Omental fat pad (tissue), 4 donors: ENCODE measurements around the gene CALN1. TPM values are rescaled to one million over a fixed set of nuclear protein-coding genes. Genes with fewer than 3 reads are reported as not detected.

Experiments
- ATAC-seq: fragments of 150-250 bp; one replicate; pipeline ENCODE4 v1.9.1; 2016; ENCODE audit warnings: mild to moderate bottlenecking, moderate library complexity; ENCODE audit not compliant: low FRiP score
- DNase-seq: peaks from one replicate; pipeline ENCODE4 v3.0.0-alpha.2; 2019; ENCODE audit warnings: low spot score
- CTCF ChIP-seq, 3 donors: fragments of 450-650 bp; IDR thresholded peaks; one replicate each; pipeline ENCODE4 v1.5.1; 2016 to 2017; ENCODE audit warnings: antibody characterized with exemption in 3 of 3, mild to moderate bottlenecking in 3 of 3, moderate library complexity in 2 of 3
- total RNA-seq, 4 donors: library from RNA; depleted of rRNA; stranded (reverse); fragments of >200 nt; gene quantifications; one replicate each; pipeline ENCODE4 v1.1.0, GENCODE V29; 2016

The CALN1 gene
- total RNA-seq, 4 donors from 2014 or later: 0.16 TPM; not detected in 3

DNA sequence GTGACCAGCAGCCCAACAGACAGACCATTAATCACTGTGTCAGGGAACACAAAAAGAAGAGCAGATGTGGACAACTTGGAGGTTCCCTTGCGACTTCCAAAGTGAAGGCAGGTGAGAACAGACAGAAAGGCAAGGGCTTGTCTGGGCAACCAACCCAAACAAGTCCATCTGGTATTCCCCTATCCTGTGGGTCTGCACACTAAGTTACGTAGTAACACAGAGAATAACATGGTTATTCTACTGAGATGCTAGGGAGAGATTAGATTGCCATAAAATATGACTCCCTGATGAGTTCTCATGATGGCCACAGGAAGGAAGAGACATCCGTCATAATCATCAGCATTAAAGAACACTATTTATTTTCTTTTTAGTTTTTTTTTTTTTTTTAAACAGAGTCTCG, 252.2 kb downstream of the CALN1 start:
- no peak for TF ChIP-seq CTCF (IDR thresholded peaks at IDR 0.05)
- no peak for DNase-seq
- ATAC-seq: no peak

DNA sequence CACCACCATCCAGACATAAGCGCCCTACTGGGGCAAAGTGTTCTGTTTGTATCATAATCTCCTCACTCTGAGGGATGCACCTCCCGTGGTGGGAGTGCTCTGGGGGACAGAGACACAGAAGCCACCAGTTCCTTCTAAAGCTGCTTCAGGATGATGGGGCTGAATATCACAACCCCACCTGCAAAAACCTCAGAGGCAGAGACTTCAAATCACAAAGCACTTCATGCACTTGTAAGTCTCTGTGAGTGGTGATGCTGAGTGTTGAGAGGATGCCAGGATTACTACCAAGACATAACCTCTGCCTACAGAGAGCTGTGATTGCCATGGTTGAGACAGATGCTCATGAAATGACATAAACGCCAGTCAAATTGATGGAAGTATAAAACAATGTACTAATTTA, 255.5 kb downstream of the CALN1 start:
- no peak for TF ChIP-seq CTCF (IDR thresholded peaks at IDR 0.05)
- ATAC-seq (no peak), DNase-seq (no peak)

- no peak for TF ChIP-seq CTCF (IDR thresholded peaks at IDR 0.05)
- DNase-seq (no peak), ATAC-seq (no peak)
Measured at GRCh38 chr7:72153132-72153512, 259.0 kb downstream of the CALN1 start.

DNA sequence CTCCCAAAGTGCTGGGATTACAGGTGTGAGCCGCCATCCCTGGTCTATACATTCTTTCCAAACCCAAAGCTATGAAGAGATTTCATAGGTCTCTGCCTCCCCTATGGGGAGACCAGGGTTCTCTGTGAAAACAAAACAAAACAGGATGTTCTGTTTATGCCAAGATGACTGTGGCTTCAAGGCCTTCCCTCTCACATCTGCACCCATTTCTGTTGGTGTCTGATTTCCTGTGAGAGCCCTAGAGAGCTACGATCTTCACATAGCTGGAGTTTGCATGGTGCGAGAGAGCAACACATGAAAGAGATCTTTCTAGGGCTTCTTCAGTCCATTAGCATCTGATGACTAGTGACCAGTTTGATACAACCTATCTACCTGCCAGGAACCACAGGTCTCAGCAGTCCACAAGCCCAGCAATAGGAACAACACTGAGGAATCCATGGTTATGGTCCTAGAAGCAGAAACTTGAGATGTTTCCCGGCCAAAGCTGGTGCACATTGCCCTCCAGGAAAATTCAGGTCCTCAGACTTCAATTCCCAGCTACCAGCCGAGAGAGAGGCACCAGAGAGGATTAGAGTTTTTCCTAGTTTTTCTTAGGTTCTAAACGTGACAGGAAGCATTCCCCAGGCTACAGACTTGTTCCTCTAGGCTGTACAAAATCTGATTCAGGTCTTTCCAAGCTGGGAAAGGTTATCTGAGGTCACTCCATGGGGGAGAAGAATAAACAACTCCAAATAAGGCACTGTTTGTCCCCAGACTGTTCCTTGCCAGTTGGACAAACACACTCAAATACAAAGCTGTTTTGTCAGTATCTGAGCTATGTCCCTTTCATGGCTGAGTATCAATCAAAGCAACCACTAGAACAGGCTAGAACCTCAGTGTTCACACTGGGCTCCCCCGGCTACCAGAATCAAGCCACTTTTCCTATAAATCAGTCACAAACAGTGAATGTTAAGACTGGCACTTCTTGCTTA, 259.7 kb downstream of the CALN1 start:
- ATAC-seq (no peak), DNase-seq (no peak)
- no peak for TF ChIP-seq CTCF (IDR thresholded peaks at IDR 0.05)

DNA sequence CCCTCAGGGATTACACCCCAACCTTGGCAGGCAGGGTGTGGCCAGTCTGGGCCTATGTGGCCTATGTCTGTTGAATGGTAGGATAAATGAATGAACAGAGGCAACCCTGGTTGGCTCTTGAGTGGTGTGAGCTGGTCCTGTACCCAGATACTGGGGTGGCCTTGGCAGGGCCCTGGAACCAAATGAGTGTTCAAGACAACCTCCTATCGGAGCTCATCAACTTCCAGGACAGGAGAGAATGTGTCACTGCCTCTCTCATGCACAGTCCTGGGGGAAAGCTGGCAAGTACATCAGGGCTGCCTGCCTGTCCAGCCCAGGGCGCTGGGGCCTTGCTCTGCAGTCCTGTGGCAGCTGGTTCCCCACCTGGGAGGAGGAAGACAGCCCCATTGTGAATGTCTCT, 271.6 kb downstream of the CALN1 start:
- TF ChIP-seq CTCF (IDR thresholded peaks at IDR 0.05): no peak
- DNase-seq (no peak), ATAC-seq (no peak)

DNA sequence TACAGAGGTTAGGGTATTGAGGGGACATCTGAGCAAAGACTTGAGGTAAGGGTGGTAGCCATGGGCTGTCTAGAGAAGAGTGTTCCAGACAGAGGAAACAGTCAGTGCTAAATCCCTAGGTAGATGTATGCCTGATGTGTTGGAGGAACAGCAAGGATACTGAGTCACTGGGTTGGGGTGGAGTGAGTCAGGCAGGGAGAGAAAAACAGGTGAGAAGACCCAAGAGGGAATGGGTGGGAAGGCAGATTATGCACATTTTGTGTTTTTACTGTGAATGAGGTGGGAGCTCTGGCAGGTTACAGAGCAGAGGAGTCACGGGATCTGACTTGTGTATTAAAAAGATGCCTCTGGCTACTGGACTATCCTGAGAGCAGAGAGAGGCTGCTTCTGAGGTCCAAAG, 285.0 kb downstream of the CALN1 start:
- ATAC-seq: no peak
- DNase-seq: no peak
- no peak for TF ChIP-seq CTCF (IDR thresholded peaks at IDR 0.05)

- TF ChIP-seq CTCF (IDR thresholded peaks at IDR 0.05): no peak
Measured at GRCh38 chr7:72123913-72124312, 288.2 kb downstream of the CALN1 start.

More at GRCh38 chr7:72123913-72124312, 288.2 kb downstream of the CALN1 start:
- ATAC-seq: no peak
- no peak for DNase-seq
